ENCODE results near the gene PCYOX1L.

Gene PCYOX1L

GRCh38 chr5:149378241-149378820, 20.5 kb downstream of the PCYOX1L start:
- H3K4me2 ChIP-seq (ENCODE audit: low read depth, low read length, poor library complexity, severe bottlenecking): no peak overlapping the region
- H3K36me3 ChIP-seq (ENCODE audit: insufficient read depth, low read length): no peaks in the 10 kb centered on the region
- TF ChIP-seq EZH2phosphoT487 (IDR thresholded peaks at IDR 0.05; ENCODE audit: borderline replicate concordance): no peak
- no peak for TF ChIP-seq CTCF (conservative IDR thresholded peaks at IDR 0.05; ENCODE audit: low read length)
- peaks cover 3% of the 10 kb centered on the region for H3K4me1 ChIP-seq (ENCODE audit: insufficient read depth, low read length, poor library complexity, severe bottlenecking)
- no peak overlapping the region for H3K9ac ChIP-seq (ENCODE audit: low read depth, low read length, poor library complexity, severe bottlenecking)
- no peaks in the 10 kb centered on the region for H3K9me2 ChIP-seq (replicated peaks; ENCODE audit: low read depth, low read length)
- no peaks in the 10 kb centered on the region for H4K20me1 ChIP-seq (ENCODE audit: insufficient read depth, low read length, poor library complexity, severe bottlenecking)
- no peaks in the 10 kb centered on the region for H3F3A ChIP-seq (ENCODE audit: low read depth)
- no peak overlapping the region for H3K4me3 ChIP-seq (ENCODE audit: low read length, poor library complexity, severe bottlenecking)
- H3K79me2 ChIP-seq (ENCODE audit: insufficient read depth, low read length): no peaks in the 10 kb centered on the region
- no peaks in the 10 kb centered on the region for H3K9me3 ChIP-seq (ENCODE audit: insufficient read depth, low read depth, low read length)
- no peak overlapping the region for H2AFZ ChIP-seq (ENCODE audit: low read length)
- H3K27me3 ChIP-seq (ENCODE audit: insufficient read depth, low read length, poor library complexity, severe bottlenecking): no peaks in the 10 kb centered on the region

- Histone ChIP-seq H2AFZ (ENCODE audit: low read length) (no peak within 1 kb of the TSS), H3F3A (ENCODE audit: low read depth) (no peaks in the 10 kb centered on the region), H3K9me3 (ENCODE audit: insufficient read depth, low read depth, low read length) (no peaks in the 10 kb centered on the region), H3K9me2 (replicated peaks; ENCODE audit: low read depth, low read length) (no peaks in the 10 kb centered on the region), H3K9ac (ENCODE audit: low read depth, low read length, poor library complexity, severe bottlenecking) (no peak within 1 kb of the TSS), H4K20me1 (ENCODE audit: insufficient read depth, low read length, poor library complexity, severe bottlenecking) (no peaks in the 10 kb centered on the region), H3K4me1 (ENCODE audit: insufficient read depth, low read length, poor library complexity, severe bottlenecking) (peaks cover 3% of the 10 kb centered on the region), H3K27me3 (ENCODE audit: insufficient read depth, low read length, poor library complexity, severe bottlenecking) (no peaks in the 10 kb centered on the region), H3K4me2 (ENCODE audit: low read depth, low read length, poor library complexity, severe bottlenecking) (no peak within 1 kb of the TSS), H3K4me3 (ENCODE audit: low read length, poor library complexity, severe bottlenecking) (no peak within 1 kb of the TSS), H3K36me3 (ENCODE audit: insufficient read depth, low read length) (no peaks in the 10 kb centered on the region), H3K79me2 (ENCODE audit: insufficient read depth, low read length) (no peaks in the 10 kb centered on the region)
- TF ChIP-seq CTCF (conservative IDR thresholded peaks at IDR 0.05; ENCODE audit: low read length) (no peak), EZH2phosphoT487 (IDR thresholded peaks at IDR 0.05; ENCODE audit: borderline replicate concordance) (no peak)
These were observed 21.4 kb downstream of the PCYOX1L start, which contains the start of gene IL17B for GRCh38 chr5:149379177-149379761. TSS of gene IL17B (minus strand) at chr5:149379292. CDS start at chr5:149379225, 67 bp downstream.

- H3K4me1 ChIP-seq (ENCODE audit: insufficient read depth, low read length, poor library complexity, severe bottlenecking): peaks cover 3% of the 10 kb centered on the region
- TF ChIP-seq EZH2phosphoT487 (IDR thresholded peaks at IDR 0.05; ENCODE audit: borderline replicate concordance) (no peak), CTCF (conservative IDR thresholded peaks at IDR 0.05; ENCODE audit: low read length) (no peak)
- no peak overlapping the region for H3K9ac ChIP-seq (ENCODE audit: low read depth, low read length, poor library complexity, severe bottlenecking)
- no peaks in the 10 kb centered on the region for H3K9me2 ChIP-seq (replicated peaks; ENCODE audit: low read depth, low read length)
- H2AFZ ChIP-seq (ENCODE audit: low read length): no peak overlapping the region
- H3K36me3 ChIP-seq (ENCODE audit: insufficient read depth, low read length): no peaks in the 10 kb centered on the region
- no peaks in the 10 kb centered on the region for H4K20me1 ChIP-seq (ENCODE audit: insufficient read depth, low read length, poor library complexity, severe bottlenecking)
- H3K79me2 ChIP-seq (ENCODE audit: insufficient read depth, low read length): no peaks in the 10 kb centered on the region
- no peaks in the 10 kb centered on the region for H3K9me3 ChIP-seq (ENCODE audit: insufficient read depth, low read depth, low read length)
- no peaks in the 10 kb centered on the region for H3K27me3 ChIP-seq (ENCODE audit: insufficient read depth, low read length, poor library complexity, severe bottlenecking)
- H3F3A ChIP-seq (ENCODE audit: low read depth): no peaks in the 10 kb centered on the region
- H3K4me3 ChIP-seq (ENCODE audit: low read length, poor library complexity, severe bottlenecking): no peak overlapping the region
- H3K4me2 ChIP-seq (ENCODE audit: low read depth, low read length, poor library complexity, severe bottlenecking): no peak overlapping the region
These were observed 22.1 kb downstream of the PCYOX1L start for GRCh38 chr5:149379818-149380374.

All from Loucy (cell line).